Measurements from ENCODE around the gene ADAMTSL5.
A peak's percentile ranks its signal among the peaks of the same experiment; 100 is the strongest.
"Not testable (repeated sequence)": the region's sequence is repeated elsewhere in the genome, so short reads cannot be mapped to it uniquely, and the experiment has no call there.

Gene ADAMTSL5

DNA sequence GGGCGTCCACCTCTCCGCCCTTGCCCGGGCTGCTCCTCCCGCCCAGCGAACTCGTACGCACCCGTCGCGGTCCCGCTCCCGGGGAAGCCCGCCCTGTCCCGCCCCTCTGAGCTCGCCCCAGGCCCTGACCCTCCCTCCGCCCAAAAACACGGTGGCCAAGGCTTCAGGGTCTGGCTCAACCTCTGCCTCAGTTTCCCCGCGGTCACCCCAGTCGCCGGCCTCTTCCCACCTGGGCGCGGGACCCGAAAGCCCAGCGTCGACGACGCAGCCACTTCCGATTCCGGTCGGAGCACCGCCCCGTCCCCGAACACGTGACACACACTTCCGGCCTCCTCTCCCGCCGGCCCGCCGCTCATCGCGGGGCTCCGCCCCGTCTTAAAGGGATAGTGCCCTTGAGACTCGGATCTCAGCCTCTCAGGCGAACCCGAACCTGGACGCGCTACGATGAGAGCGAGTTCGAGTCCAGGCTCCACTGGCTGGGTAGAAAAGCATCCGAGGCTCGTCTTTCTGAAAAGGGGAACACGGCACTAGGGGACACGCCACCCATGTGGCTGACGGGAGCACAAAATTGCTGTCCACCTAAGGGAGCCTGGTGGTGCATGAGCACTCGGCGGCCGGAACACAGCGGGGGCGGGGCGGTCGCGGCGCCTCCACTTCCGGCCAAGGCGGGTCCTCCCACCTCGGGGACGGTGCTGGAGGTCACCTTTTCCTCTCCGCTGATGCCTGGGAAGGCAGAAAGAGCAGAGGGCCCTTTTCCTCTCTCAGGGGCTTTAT is 33.7 kb downstream of the ADAMTSL5 start, which contains the start of gene C19orf25:
Gene C19orf25, minus strand, starts transcription at position 282 of the 774 bp plus-strand sequence. CDS start 312 bp downstream, outside the sequence.
- DNase-seq (ENCODE audit: low spot score): peak; percentile 92

- not testable (repeated sequence) for DNase-seq (ENCODE audit: low spot score)
Observed at GRCh38 chr19:1477056-1477455, 35.8 kb downstream of the ADAMTSL5 start.

DNA sequence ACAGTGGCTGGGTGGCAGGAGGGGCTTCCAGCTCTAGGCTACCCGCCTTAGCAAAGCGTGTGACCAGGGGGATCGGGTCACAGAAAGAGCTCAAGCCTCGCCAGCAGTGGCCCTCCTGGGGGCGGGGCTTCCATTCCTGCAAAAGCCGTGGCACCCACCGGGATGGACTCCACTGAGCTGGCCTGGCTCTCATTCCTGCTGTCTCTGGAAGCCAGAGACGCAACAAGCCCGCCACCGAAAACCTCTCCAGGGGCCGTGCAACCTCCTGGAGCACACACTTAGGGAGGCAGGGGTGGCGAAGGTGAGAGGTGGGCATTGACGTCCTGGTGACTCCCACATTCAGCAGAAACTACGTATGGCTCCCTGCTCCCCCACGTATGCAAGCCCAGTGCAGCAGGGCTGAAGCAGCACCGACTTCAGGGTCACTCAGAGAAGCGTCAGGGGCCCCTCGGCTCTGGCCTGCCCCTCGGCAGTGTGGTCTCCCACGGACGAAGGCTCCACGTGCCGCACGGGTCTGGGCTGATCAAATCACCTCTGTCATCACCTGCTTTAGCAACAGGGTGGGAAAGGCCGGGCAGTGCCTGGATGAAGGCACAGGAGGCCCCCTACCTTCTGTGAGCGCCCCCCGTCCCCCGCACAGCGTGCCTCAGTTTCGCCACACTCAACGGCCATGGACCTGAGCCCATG is 36.9 kb downstream of the ADAMTSL5 start:
- no peak for DNase-seq (ENCODE audit: low spot score)

- no peak for DNase-seq (ENCODE audit: low spot score)
Observed at GRCh38 chr19:1474765-1475351, 38.0 kb downstream of the ADAMTSL5 start.

- DNase-seq (ENCODE audit: low spot score): peak; percentile 69
Observed at GRCh38 chr19:1474011-1474764, 38.6 kb downstream of the ADAMTSL5 start.

GRCh38 chr19:1473085-1473851 is 39.6 kb downstream of the ADAMTSL5 start:
- DNase-seq (ENCODE audit: low spot score): no peak

DNA sequence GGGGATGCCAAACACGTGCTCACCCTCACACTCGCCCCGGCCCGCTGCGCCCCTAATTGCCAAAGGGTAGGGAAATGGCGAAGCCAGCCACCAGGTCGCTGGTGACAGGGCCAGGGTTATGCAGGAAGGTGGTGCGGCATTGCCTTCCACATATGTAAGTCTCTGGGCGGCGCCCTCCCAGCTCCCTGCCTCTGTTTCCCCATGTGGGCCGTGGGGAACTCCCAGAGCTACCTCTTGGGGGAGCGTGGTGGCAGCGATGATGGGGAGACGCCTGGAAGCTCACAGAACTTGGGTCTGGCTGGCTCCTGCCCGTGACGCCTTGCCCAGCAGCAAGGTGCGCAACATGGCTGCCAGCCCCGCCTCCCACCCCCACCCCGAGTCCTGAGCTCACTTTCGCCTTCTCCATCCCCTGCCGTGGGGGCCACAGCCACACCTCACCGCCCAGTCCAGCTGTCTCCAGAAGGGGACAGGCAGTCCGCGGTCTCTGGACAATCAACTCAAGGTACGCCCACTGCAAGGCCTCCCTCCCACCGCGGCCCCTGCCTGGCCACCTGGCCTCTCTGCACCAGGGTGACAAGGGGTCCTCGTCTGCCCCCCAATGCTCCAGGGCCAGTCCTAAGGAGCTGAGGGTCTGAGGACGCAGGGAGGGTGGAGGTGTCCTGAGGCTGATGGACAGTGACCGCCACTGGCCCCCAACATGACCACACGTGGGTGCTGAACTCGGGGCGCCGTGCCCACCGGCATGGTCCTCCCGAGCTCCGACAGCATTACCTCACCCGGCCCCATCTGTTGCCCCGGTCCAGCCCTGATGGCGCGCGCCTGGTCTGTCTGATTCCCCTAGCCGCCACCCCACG is 40.4 kb downstream of the ADAMTSL5 start:
- DNase-seq (ENCODE audit: low spot score): no peak

- peak; percentile 56 for DNase-seq (ENCODE audit: low spot score)
Observed at GRCh38 chr19:1471515-1472160, 41.2 kb downstream of the ADAMTSL5 start.

DNA sequence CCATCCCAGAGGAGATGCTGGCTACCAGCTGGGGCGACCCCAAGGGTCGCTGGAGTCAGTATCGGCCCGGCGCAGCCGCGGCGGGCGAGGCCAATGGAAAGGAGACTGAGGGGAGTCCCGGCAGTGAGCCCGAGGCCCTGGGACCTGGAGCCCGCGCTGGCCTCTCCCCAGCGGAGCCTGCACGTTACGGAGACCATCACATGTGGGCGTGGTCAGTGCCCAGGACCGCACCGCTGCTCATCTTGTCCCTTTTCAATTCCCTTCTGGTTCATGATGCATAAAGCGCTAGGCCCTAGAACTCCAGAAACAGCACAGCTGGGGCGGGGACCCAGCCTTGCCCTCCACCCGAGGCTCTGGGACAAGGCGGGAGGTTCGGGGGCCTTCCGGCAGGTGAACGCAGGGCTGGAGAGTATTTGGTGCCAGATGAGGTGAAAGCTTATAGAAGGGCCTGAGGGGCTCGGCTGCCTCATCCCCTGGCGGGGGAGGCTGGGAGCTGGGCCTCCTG is 41.8 kb downstream of the ADAMTSL5 start:
- DNase-seq (ENCODE audit: low spot score): no peak

DNA sequence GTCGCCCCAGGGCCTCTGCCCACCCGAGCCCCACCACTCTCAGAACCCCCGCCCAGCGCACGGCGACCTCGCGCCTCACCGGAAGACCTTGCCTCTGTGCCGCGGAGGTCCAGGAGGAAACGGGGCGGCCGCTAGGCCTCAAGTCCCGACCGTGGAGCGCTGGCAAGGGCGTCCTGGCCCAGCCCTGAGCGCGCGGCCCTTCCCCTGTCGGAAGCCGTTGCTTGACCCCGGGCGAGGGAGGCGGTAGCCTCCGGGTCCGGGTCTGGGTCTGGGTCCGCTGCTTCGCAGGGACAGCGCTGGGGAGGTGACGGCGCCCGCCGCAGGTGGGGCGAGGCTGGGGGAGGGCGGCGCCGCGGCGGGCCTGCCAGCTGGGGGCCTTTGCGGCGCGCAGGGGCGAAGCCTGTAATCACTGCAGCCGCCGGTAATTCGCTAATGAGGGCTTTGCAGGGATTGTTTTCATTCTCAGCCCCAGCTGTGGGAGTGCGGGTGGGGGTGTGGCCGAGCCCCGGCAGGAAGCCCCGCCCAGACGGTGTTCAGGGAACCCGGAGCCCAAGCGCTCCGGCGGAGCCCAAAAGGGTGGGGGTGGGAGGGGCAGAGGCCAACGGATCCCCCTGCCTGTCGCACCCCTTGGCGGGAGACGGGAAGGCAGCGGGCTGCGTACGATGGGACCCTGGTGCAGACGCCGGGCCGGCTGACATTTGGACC is 42.4 kb downstream of the ADAMTSL5 start:
- DNase-seq (ENCODE audit: low spot score): peak; percentile 42

DNA sequence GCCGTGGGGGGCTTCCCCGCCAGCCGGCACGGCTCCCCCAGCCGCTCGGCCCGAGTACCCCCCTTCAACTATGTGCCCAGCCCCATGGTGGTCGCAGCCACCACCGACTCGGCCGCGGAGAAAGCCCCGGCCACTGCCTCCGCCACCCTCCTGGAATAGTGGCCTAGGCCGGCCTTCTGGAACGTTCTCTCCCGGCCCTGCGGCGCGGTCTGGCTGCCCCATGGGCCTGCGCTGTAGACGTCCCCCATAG is 42.8 kb downstream of the ADAMTSL5 start:
- no peak for DNase-seq (ENCODE audit: low spot score)

- no peak for DNase-seq (ENCODE audit: low spot score)
Observed at GRCh38 chr19:1469255-1470054, 43.4 kb downstream of the ADAMTSL5 start.

DNA sequence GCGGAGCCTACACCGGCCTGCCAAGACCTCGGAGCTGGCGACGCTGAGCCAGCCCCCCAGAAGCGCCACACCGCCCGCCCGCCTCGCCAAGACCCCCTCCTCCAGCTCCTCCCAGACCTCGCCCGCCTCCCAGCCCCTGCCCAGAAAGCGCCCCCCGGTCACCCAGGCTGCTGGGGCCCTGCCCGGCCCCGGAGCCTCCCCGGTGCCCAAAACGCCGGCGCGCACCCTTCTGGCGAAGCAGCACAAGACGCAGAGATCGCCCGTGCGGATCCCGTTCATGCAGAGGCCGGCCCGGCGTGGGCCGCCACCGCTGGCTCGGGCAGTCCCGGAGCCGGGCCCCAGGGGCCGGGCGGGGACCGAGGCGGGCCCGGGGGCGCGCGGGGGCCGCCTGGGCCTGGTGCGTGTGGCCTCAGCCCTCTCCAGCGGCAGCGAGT is 44.0 kb downstream of the ADAMTSL5 start:
- no peak for DNase-seq (ENCODE audit: low spot score)

DNA sequence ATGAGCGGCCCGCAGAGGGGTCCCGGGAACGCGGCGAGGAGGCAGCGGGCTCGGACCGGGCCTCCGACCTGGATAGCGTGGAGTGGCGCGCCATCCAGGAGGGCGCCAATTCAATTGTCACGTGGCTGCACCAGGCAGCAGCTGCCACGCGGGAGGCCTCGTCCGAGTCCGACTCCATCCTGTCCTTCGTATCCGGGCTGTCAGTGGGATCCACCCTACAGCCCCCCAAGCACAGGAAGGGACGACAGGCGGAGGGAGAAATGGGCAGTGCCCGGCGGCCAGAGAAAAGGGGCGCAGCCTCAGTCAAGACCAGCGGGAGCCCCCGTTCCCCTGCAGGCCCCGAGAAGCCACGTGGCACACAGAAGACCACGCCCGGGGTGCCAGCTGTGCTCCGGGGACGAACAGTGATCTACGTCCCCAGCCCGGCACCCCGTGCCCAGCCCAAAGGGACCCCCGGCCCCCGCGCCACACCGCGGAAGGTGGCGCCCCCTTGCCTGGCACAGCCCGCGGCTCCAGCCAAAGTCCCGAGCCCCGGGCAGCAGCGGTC is 44.5 kb downstream of the ADAMTSL5 start:
- no peak for DNase-seq (ENCODE audit: low spot score)

- DNase-seq (ENCODE audit: low spot score): no peak
Observed at GRCh38 chr19:1467490-1468273, 45.1 kb downstream of the ADAMTSL5 start.

- no peak for DNase-seq (ENCODE audit: low spot score)
Observed at GRCh38 chr19:1467215-1467489, 45.7 kb downstream of the ADAMTSL5 start.

DNA sequence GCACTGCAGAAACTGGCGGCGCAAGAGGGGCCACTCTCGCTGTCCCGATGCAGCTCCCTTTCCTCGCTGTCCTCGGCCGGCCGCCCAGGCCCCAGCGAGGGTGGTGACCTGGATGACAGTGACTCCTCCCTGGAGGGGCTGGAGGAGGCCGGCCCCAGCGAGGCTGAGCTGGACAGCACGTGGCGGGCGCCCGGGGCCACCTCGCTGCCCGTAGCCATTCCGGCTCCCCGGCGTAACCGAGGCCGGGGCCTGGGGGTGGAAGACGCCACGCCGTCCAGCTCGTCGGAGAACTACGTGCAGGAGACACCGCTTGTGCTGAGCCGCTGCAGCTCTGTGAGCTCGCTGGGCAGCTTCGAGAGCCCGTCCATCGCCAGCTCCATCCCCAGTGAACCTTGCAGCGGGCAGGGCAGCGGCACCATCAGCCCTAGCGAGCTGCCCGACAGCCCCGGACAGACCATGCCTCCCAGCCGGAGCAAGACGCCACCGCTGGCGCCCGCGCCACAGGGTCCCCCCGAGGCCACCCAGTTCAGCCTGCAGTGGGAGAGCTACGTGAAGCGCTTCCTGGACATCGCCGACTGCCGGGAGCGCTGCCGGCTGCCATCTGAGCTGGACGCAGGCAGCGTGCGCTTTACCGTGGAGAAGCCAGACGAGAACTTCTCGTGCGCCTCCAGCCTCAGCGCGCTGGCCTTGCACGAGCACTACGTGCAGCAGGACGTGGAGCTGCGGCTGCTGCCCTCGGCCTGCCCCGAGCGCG is 46.2 kb downstream of the ADAMTSL5 start:
- DNase-seq (ENCODE audit: low spot score): no peak
